Neural cell (in vitro differentiated cells): ENCODE results near the gene CIAO1. TPM values are rescaled to one million over a fixed set of nuclear protein-coding genes. Genes with fewer than 3 reads are reported as not detected.

Source experiments
- H2AFZ ChIP-seq: fragments of 200-600, 300-800 bp; sonication (generic), shearing (Covaris generic); 2 replicates; pipeline ENCODE4 v1.6.0; 2014; ENCODE audit warnings: low read depth, mild to moderate bottlenecking, antibody characterized with exemption, low read length, moderate library complexity
- H3F3A ChIP-seq: fragments of 200-600 bp; shearing (Covaris generic); 2 replicates; pipeline ENCODE4 v1.6.1; 2016; ENCODE audit warnings: mild to moderate bottlenecking, moderate library complexity, mixed read lengths, antibody characterized with exemption, low read length; ENCODE audit not compliant: insufficient read depth, poor library complexity, severe bottlenecking
- H3K27ac ChIP-seq: fragments of 200-600, 300-800 bp; sonication (generic), shearing (Covaris generic); 2 replicates; pipeline ENCODE4 v1.5.1; 2014; ENCODE audit warnings: mild to moderate bottlenecking, low read length, moderate library complexity
- H3K27me3 ChIP-seq: fragments of 300-800, 200-600 bp; sonication (generic), shearing (Covaris generic); 2 replicates; pipeline ENCODE4 v1.6.0; 2014; ENCODE audit warnings: mild to moderate bottlenecking, low read depth, low read length, moderate library complexity; ENCODE audit not compliant: insufficient read depth
- H3K36me3 ChIP-seq: fragments of 300-800, 200-600 bp; sonication (generic), shearing (Covaris generic); 2 replicates; pipeline ENCODE4 v1.5.1; 2014; ENCODE audit warnings: mild to moderate bottlenecking, antibody characterized with exemption, low read length, moderate library complexity; ENCODE audit not compliant: insufficient read depth
- H3K4me2 ChIP-seq: fragments of 300-800, 200-600 bp; sonication (generic), shearing (Covaris generic); 2 replicates; pipeline ENCODE4 v1.6.0; 2014; ENCODE audit warnings: mild to moderate bottlenecking, low read length
- H3K4me3 ChIP-seq: fragments of 300-800, 200-600 bp; sonication (generic), shearing (Covaris generic); 2 replicates; pipeline ENCODE4 v1.5.1; 2014; ENCODE audit warnings: mild to moderate bottlenecking, low read length, moderate library complexity
- H3K79me2 ChIP-seq: fragments of 200-600 bp; shearing (Covaris generic); replicated peaks from 2 replicates; pipeline ENCODE4 v1.6.0; 2014; ENCODE audit warnings: mild to moderate bottlenecking, low read length, moderate library complexity; ENCODE audit not compliant: insufficient read depth
- H3K9ac ChIP-seq: fragments of 300-800, 200-600 bp; sonication (generic), shearing (Covaris generic); 2 replicates; pipeline ENCODE4 v1.6.1; 2016; ENCODE audit warnings: mild to moderate bottlenecking, low read length, mixed read lengths
- H3K9me2 ChIP-seq: fragments of 200-600 bp; shearing (Covaris generic); 2 replicates; pipeline ENCODE4 v1.6.1; 2016; ENCODE audit warnings: mild to moderate bottlenecking, low read length, mixed read lengths; ENCODE audit not compliant: insufficient read depth
- H3K9me3 ChIP-seq: fragments of 200-600, 300-800 bp; sonication (generic), shearing (Covaris generic); 2 replicates; pipeline ENCODE4 v1.6.1; 2016; ENCODE audit warnings: mild to moderate bottlenecking, mixed run types, low read length, moderate library complexity, mixed read lengths
- H4K20me1 ChIP-seq: fragments of 200-600 bp; shearing (Covaris generic); 2 replicates; pipeline ENCODE4 v1.6.1; 2016; ENCODE audit warnings: mild to moderate bottlenecking, mixed run types; ENCODE audit not compliant: insufficient read depth
- CTCF ChIP-seq: fragments of 450-650 bp; IDR thresholded peaks from 2 replicates; pipeline ENCODE4 v1.5.1; 2014; ENCODE audit warnings: antibody characterized with exemption, mild to moderate bottlenecking, moderate library complexity; ENCODE audit not compliant: poor library complexity, severe bottlenecking
- EP300 ChIP-seq: fragments of 450-650 bp; conservative IDR thresholded peaks from 2 replicates; pipeline ENCODE4 v1.6.1; 2014; ENCODE audit warnings: antibody characterized with exemption, mild to moderate bottlenecking, moderate library complexity; ENCODE audit not compliant: poor library complexity, severe bottlenecking
- EZH2 ChIP-seq: fragments of 200-600, 300-800 bp; shearing (Covaris generic), sonication (generic); IDR thresholded peaks from 2 replicates; pipeline ENCODE4 v1.6.1; 2014; ENCODE audit warnings: antibody characterized with exemption, low read length, borderline replicate concordance, mild to moderate bottlenecking; ENCODE audit not compliant: insufficient read depth, poor library complexity, severe bottlenecking
- MXI1 ChIP-seq: fragments of 450-650 bp; conservative IDR thresholded peaks from 2 replicates; pipeline ENCODE4 v1.6.1; 2014; ENCODE audit warnings: antibody characterized with exemption, mild to moderate bottlenecking; ENCODE audit not compliant: poor library complexity, severe bottlenecking
- POLR2AphosphoS5 ChIP-seq: IDR thresholded peaks from 2 replicates; pipeline ENCODE4 v1.6.1; 2012
- RAD21 ChIP-seq: fragments of 450-650 bp; conservative IDR thresholded peaks from 2 replicates; pipeline ENCODE4 v1.6.1; 2014; ENCODE audit warnings: antibody characterized with exemption, mild to moderate bottlenecking, moderate library complexity
- SMC3 ChIP-seq: fragments of 450-650 bp; conservative IDR thresholded peaks from 2 replicates; pipeline ENCODE4 v1.6.1; 2014; ENCODE audit warnings: antibody characterized with exemption, mild to moderate bottlenecking, moderate library complexity; ENCODE audit not compliant: poor library complexity
- TAF1 ChIP-seq: IDR thresholded peaks from 2 replicates; pipeline ENCODE4 v1.6.1; 2012; ENCODE audit warnings: low read depth
- polyA plus RNA-seq: library from polyadenylated mRNA; depleted of rRNA; stranded (reverse); fragments of >200 nt; gene quantifications from 2 replicates; pipeline ENCODE4 v1.2.3, GENCODE V29; 2014
- TF ChIP-seq, protein P1 (sequence below): IDR thresholded peaks from 2 replicates; pipeline ENCODE4 v1.6.1; 2012; ENCODE audit warnings: borderline replicate concordance

Gene CIAO1
- polyA plus RNA-seq, 1 donor from 2014 or later = 182 TPM

DNA sequence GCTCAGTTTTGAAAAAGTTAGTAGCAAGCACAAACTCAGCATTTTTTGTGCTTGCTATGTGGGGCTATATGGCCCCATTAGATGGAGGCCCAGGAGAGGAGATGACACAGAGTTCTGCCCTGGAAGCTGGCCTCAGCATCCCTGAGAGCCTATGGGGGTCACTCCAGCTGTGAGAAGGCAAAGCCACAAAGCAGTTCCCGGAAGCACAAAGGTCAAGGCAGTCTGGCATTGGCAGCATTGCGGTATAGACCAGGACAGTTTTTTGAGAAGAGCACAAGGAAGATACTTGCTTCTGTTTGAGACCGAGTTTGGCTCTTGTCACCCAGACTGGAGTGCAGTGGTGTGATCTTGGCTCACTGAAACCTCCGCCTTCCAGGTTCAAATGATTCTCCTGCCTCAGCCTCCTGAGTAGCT, 51.6 kb downstream of the CIAO1 start:
- Histone ChIP-seq H3K79me2 (no peaks in the 10 kb centered on the region), H3K9ac (no peak overlapping the region), H4K20me1 (no peaks in the 10 kb centered on the region), H3K36me3 (no peaks in the 10 kb centered on the region), H3K4me3 (no peak overlapping the region), H3K4me2 (no peak overlapping the region), H3K27me3 (peaks cover 24% of the 10 kb centered on the region), H3K9me3 (no peaks in the 10 kb centered on the region), H3K9me2 (no peaks in the 10 kb centered on the region), H2AFZ (no peak overlapping the region), H3K27ac (no peak overlapping the region), H3F3A (no peaks in the 10 kb centered on the region)
- TF ChIP-seq MXI1 = no peak
- no peak for TF ChIP-seq TAF1
- no peak for TF ChIP-seq EP300
- TF ChIP-seq, protein P1, sequence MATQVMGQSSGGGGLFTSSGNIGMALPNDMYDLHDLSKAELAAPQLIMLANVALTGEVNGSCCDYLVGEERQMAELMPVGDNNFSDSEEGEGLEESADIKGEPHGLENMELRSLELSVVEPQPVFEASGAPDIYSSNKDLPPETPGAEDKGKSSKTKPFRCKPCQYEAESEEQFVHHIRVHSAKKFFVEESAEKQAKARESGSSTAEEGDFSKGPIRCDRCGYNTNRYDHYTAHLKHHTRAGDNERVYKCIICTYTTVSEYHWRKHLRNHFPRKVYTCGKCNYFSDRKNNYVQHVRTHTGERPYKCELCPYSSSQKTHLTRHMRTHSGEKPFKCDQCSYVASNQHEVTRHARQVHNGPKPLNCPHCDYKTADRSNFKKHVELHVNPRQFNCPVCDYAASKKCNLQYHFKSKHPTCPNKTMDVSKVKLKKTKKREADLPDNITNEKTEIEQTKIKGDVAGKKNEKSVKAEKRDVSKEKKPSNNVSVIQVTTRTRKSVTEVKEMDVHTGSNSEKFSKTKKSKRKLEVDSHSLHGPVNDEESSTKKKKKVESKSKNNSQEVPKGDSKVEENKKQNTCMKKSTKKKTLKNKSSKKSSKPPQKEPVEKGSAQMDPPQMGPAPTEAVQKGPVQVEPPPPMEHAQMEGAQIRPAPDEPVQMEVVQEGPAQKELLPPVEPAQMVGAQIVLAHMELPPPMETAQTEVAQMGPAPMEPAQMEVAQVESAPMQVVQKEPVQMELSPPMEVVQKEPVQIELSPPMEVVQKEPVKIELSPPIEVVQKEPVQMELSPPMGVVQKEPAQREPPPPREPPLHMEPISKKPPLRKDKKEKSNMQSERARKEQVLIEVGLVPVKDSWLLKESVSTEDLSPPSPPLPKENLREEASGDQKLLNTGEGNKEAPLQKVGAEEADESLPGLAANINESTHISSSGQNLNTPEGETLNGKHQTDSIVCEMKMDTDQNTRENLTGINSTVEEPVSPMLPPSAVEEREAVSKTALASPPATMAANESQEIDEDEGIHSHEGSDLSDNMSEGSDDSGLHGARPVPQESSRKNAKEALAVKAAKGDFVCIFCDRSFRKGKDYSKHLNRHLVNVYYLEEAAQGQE = no peak
- TF ChIP-seq SMC3 = no peak
- TF ChIP-seq POLR2AphosphoS5 = no peak
- no peak for TF ChIP-seq EZH2
- TF ChIP-seq CTCF = no peak
- no peak for TF ChIP-seq RAD21

DNA sequence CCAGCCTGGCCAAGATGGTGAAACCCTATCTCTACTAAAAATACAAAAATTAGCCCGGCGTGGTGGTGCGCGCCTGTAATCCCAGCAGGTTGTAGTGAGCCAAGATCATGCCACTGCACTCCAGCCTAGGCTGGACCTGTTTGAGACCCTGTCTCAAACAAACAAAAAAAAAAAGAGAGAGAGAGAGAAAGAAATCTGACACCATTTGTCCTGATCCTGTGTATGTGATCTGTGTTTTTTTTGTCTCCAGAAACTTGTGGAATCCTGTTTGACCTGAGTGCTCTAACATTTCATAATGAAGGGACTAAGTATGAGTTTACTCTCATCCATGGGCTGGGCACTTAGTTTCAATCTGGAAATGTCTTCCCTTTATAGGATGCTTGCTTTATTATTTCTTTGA, 52.7 kb downstream of the CIAO1 start:
- Histone ChIP-seq H3K9ac (no peak overlapping the region), H3K9me3 (no peaks in the 10 kb centered on the region), H3K4me3 (no peak overlapping the region), H3K9me2 (no peaks in the 10 kb centered on the region), H3K36me3 (no peaks in the 10 kb centered on the region), H3K4me2 (no peak overlapping the region), H2AFZ (no peak overlapping the region), H4K20me1 (no peaks in the 10 kb centered on the region), H3F3A (no peaks in the 10 kb centered on the region), H3K79me2 (no peaks in the 10 kb centered on the region), H3K27ac (no peak overlapping the region), H3K27me3 (peaks cover 31% of the 10 kb centered on the region)
- TF ChIP-seq SMC3 (no peak), RAD21 (no peak), EZH2 (no peak), EP300 (no peak), MXI1 (no peak), CTCF (no peak), POLR2AphosphoS5 (no peak), TAF1 (no peak)
- TF ChIP-seq, protein P1 = no peak
